Lower leg skin (tissue), 4 donors: ENCODE results near the gene ENTR1. TPM values are rescaled to one million over a fixed set of nuclear protein-coding genes. Genes with fewer than 3 reads are reported as not detected.

Experiments used
- DNase-seq, 2 donors: peaks; one replicate each; pipeline ENCODE4 v3.0.0-alpha.2; 2019; ENCODE audit warnings: low spot score in 2 of 2
- H3K4me3 ChIP-seq: fragments of 200-600 bp; sonication (generic); 2 replicates; pipeline ENCODE4 v1.5.1; 2017; ENCODE audit warnings: mild to moderate bottlenecking, low read depth; ENCODE audit not compliant: poor library complexity, severe bottlenecking
- CTCF ChIP-seq, 3 donors: fragments of 450-650 bp; IDR thresholded peaks; one replicate each; pipeline ENCODE4 v1.5.1; 2016; ENCODE audit warnings: antibody characterized with exemption in 3 of 3, mild to moderate bottlenecking in 3 of 3, moderate library complexity in 2 of 3
- POLR2A ChIP-seq, 2 donors: fragments of 450-650 bp; IDR thresholded peaks; one replicate each; pipeline ENCODE4 v1.6.1; 2016 to 2017; ENCODE audit warnings: antibody characterized with exemption in 2 of 2, mild to moderate bottlenecking in 1 of 2, moderate library complexity in 1 of 2
- WGBS, 2 donors: methylation state at CpG; one replicate each; pipeline ENCODE4 v1.1.5; 2018; 5-methylcytosine and 5-hydroxymethylcytosine counted together
- intact Hi-C: fragments of 100-400 bp; cut with DNase I; formaldehyde crosslinking; loops from one replicate; pipeline ENCODE4 v1.15.0; 2023; ENCODE audit warnings: low total_unique reads
- total RNA-seq, 4 donors: library from RNA; depleted of rRNA; stranded (reverse); fragments of >200 nt; gene quantifications; one replicate each; pipeline ENCODE4 v1.1.0, GENCODE V29; 2016

ENTR1 gene
- total RNA-seq, 4 donors from 2014 or later: 29.8 to 46.2 (median 36.6) TPM

- H3K4me3 ChIP-seq: no peak overlapping the region
- intact Hi-C loops: no loop called here
- 90 to 93% methylated on average over 46 of the region's 48 CpGs for WGBS, 2 donors
- no peak for DNase-seq
- TF ChIP-seq POLR2A (IDR thresholded peaks at IDR 0.05) (no peak), CTCF (IDR thresholded peaks at IDR 0.05) (no peak)
Measured at GRCh38 chr9:136418182-136419091, 8.0 kb upstream of the ENTR1 start.

- intact Hi-C loops: no loop called here
- H3K4me3 ChIP-seq: no peak overlapping the region
- WGBS, 2 donors: 88 to 93% methylated on average over 19 of the region's 19 CpGs
- no peak for DNase-seq
- TF ChIP-seq POLR2A (IDR thresholded peaks at IDR 0.05): no peak
- TF ChIP-seq CTCF (IDR thresholded peaks at IDR 0.05): no peak
Measured at GRCh38 chr9:136416914-136417313, 6.5 kb upstream of the ENTR1 start.

- WGBS, 2 donors: 97 to 98% methylated on average over 8 of the region's 8 CpGs
- DNase-seq: no peak
- intact Hi-C loops: no loop called here
- TF ChIP-seq POLR2A (IDR thresholded peaks at IDR 0.05): no peak
- H3K4me3 ChIP-seq: no peak overlapping the region
Measured at GRCh38 chr9:136416427-136416826, 6.0 kb upstream of the ENTR1 start.

GRCh38 chr9:136412962-136413361 is 2.5 kb upstream of the ENTR1 start:
- DNase-seq: no peak
- TF ChIP-seq POLR2A (IDR thresholded peaks at IDR 0.05): no peak
- TF ChIP-seq CTCF (IDR thresholded peaks at IDR 0.05): no peak
- no peak overlapping the region for H3K4me3 ChIP-seq
- intact Hi-C loops: no loop called here
- WGBS, 2 donors: 73 to 78% methylated on average over 9 of the region's 9 CpGs

GRCh38 chr9:136411378-136411777 is 964 bp upstream of the ENTR1 start:
- TF ChIP-seq POLR2A (IDR thresholded peaks at IDR 0.05): no peak
- no peak for TF ChIP-seq CTCF (IDR thresholded peaks at IDR 0.05)
- H3K4me3 ChIP-seq: peak overlapping the region; percentile 86
- 21 to 37% methylated on average over 4 of the region's 4 CpGs for WGBS, 2 donors
- DNase-seq: no peak
- intact Hi-C loops: no loop called here

GRCh38 chr9:136409557-136410455 is 608 bp downstream of the ENTR1 start:
- peak overlapping the region; percentile 45 for H3K4me3 ChIP-seq
- intact Hi-C loops: no loop called here
- peak in 1 of 2 donors; percentile 90 for DNase-seq
- WGBS, 2 donors: 12 to 15% methylated on average over 33 to 42 of the region's 71 CpGs
- TF ChIP-seq POLR2A (IDR thresholded peaks at IDR 0.05) (no peak), CTCF (IDR thresholded peaks at IDR 0.05) (no peak)
